Mesenchymal stem cell (in vitro differentiated cells and primary cell): ENCODE measurements around the gene CEP72.

Experiments used
- DNase-seq: peaks from one replicate; pipeline ENCODE4 v3.0.0-alpha.2; 2013
- H2AFZ ChIP-seq: one replicate; pipeline ENCODE4 v1.6.1; 2013; ENCODE audit warnings: low read depth, mild to moderate bottlenecking, control low read depth, inconsistent platforms, low read length, moderate library complexity
- H2AK5ac ChIP-seq: 2 replicates; pipeline ENCODE4 v1.6.1; 2013; ENCODE audit warnings: low read length, moderate library complexity, mild to moderate bottlenecking, inconsistent platforms; ENCODE audit not compliant: severe bottlenecking
- H2BK120ac ChIP-seq: one replicate; pipeline ENCODE4 v1.6.1; 2013; ENCODE audit warnings: low read depth, mild to moderate bottlenecking, inconsistent platforms, low read length, moderate library complexity
- H2BK12ac ChIP-seq, 2 experiments: one replicate each; pipeline ENCODE4 v1.6.1; 2013; ENCODE audit warnings: inconsistent platforms in 2 of 2, low read length in 2 of 2, mild to moderate bottlenecking in 2 of 2, moderate library complexity in 2 of 2, control low read depth in 1 of 2
- H2BK15ac ChIP-seq: one replicate; pipeline ENCODE4 v1.6.1; 2013; ENCODE audit warnings: mild to moderate bottlenecking, low read depth, inconsistent platforms; ENCODE audit not compliant: poor library complexity, severe bottlenecking
- H2BK5ac ChIP-seq: 2 replicates; pipeline ENCODE4 v1.6.1; 2013; ENCODE audit warnings: low read depth, mild to moderate bottlenecking, low read length, control low read depth, inconsistent platforms; ENCODE audit not compliant: poor library complexity, severe bottlenecking
- H3K14ac ChIP-seq, 2 experiments: one replicate each; pipeline ENCODE4 v1.6.1; 2013; ENCODE audit warnings: inconsistent platforms in 2 of 2, low read length in 2 of 2, control low read depth in 1 of 2, mild to moderate bottlenecking in 1 of 2, moderate library complexity in 1 of 2
- H3K18ac ChIP-seq, 2 experiments: one replicate each; pipeline ENCODE4 v1.6.1; 2013; ENCODE audit warnings: inconsistent platforms in 2 of 2, low read length in 2 of 2, control low read depth in 1 of 2, low read depth in 1 of 2, mild to moderate bottlenecking in 1 of 2
- H3K23ac ChIP-seq, 2 experiments: one replicate each; pipeline ENCODE4 v1.6.1; 2013; ENCODE audit warnings: inconsistent platforms in 2 of 2, low read length in 2 of 2, mild to moderate bottlenecking in 2 of 2, moderate library complexity in 2 of 2, control low read depth in 1 of 2
- H3K27ac ChIP-seq: 2 replicates; pipeline ENCODE4 v1.5.1; 2013; ENCODE audit warnings: mild to moderate bottlenecking, moderate library complexity, low read length, control low read depth, inconsistent platforms; ENCODE audit not compliant: poor library complexity, severe bottlenecking
- H3K27me3 ChIP-seq, 2 experiments: 2 replicates each; pipeline versions ENCODE4 v1.6.1 to v1.7.0; 2013; ENCODE audit warnings: low read length in 2 of 2, mild to moderate bottlenecking in 2 of 2, moderate library complexity in 2 of 2, control low read depth in 1 of 2, inconsistent platforms in 1 of 2; ENCODE audit not compliant: control insufficient read depth in 1 of 2, insufficient read depth in 1 of 2
- H3K36me3 ChIP-seq, 2 experiments: 2 replicates each; pipeline versions ENCODE4 v1.6.1 to v1.7.0; 2013; ENCODE audit warnings: low read length in 2 of 2, control low read depth in 1 of 2, inconsistent platforms in 1 of 2, low read depth in 1 of 2, mild to moderate bottlenecking in 1 of 2; ENCODE audit not compliant: insufficient read depth in 2 of 2, control insufficient read depth in 1 of 2
- H3K4ac ChIP-seq, 2 experiments: one replicate each; pipeline ENCODE4 v1.6.1; 2013; ENCODE audit warnings: inconsistent platforms in 2 of 2, low read length in 2 of 2, mild to moderate bottlenecking in 2 of 2, moderate library complexity in 2 of 2, control low read depth in 1 of 2, low read depth in 1 of 2
- H3K4me1 ChIP-seq: 2 replicates; pipeline ENCODE4 v1.6.1; 2013; ENCODE audit warnings: low read depth, low read length, control low read depth; ENCODE audit not compliant: control insufficient read depth, insufficient read depth
- H3K4me2 ChIP-seq: 2 replicates; pipeline ENCODE4 v1.6.1; 2013; ENCODE audit warnings: low read length, mild to moderate bottlenecking, inconsistent platforms; ENCODE audit not compliant: poor library complexity, severe bottlenecking
- H3K4me3 ChIP-seq, 2 experiments: 2 replicates each; pipeline versions ENCODE4 v1.5.1 to v1.7.0; 2013; ENCODE audit warnings: low read length in 2 of 2, mild to moderate bottlenecking in 2 of 2, control low read depth in 1 of 2, low read depth in 1 of 2; ENCODE audit not compliant: insufficient read depth in 1 of 2
- H3K79me1 ChIP-seq: replicated peaks from 2 replicates; pipeline ENCODE4 v1.6.1; 2013; ENCODE audit warnings: mild to moderate bottlenecking, control low read depth, low read length, inconsistent platforms; ENCODE audit not compliant: poor library complexity, severe bottlenecking
- H3K9ac ChIP-seq: 2 replicates; pipeline ENCODE4 v1.7.0; 2013; ENCODE audit warnings: mild to moderate bottlenecking, low read length, moderate library complexity
- H3K9me3 ChIP-seq: 2 replicates; pipeline ENCODE4 v1.7.0; 2013; ENCODE audit warnings: mild to moderate bottlenecking, low read length; ENCODE audit not compliant: control insufficient read depth
- H4K8ac ChIP-seq: one replicate; pipeline ENCODE4 v1.6.1; 2013; ENCODE audit warnings: inconsistent platforms, mild to moderate bottlenecking, low read length, moderate library complexity
- H4K91ac ChIP-seq: one replicate; pipeline ENCODE4 v1.6.1; 2013; ENCODE audit warnings: mild to moderate bottlenecking, low read length, inconsistent platforms
- WGBS: methylation state at CpG from one replicate; pipeline ENCODE4 v1.1.7; 2013; ENCODE audit warnings: mixed read lengths; 5-methylcytosine and 5-hydroxymethylcytosine counted together

CEP72 gene

GRCh38 chr5:634191-634590 is 22.1 kb downstream of the CEP72 start:
- Histone ChIP-seq H3K14ac (no peak overlapping the region), H2BK5ac (no peak overlapping the region), H3K18ac (no peak overlapping the region), H3K27me3 (no peaks in the 10 kb centered on the region), H2AFZ (no peak overlapping the region), H3K27ac (no peak overlapping the region), H4K91ac (no peak overlapping the region), H3K9ac (no peak overlapping the region), H2BK12ac (no peak overlapping the region), H2BK120ac (no peak overlapping the region), H2BK15ac (no peak overlapping the region), H3K4me1 (no peaks in the 10 kb centered on the region), H3K79me1 (peaks cover 4% of the 10 kb centered on the region), H3K36me3 (peaks cover 21 to 47% of the 10 kb centered on the region in 2 experiments), H3K9me3 (no peaks in the 10 kb centered on the region), H3K4me3 (no peak overlapping the region), H3K4me2 (no peak overlapping the region), H2AK5ac (no peak overlapping the region), H3K23ac (no peak overlapping the region), H3K4ac (no peak overlapping the region), H4K8ac (no peak overlapping the region)
- no peak for DNase-seq
- WGBS: 94% methylated on average over 12 of the region's 12 CpGs

DNA sequence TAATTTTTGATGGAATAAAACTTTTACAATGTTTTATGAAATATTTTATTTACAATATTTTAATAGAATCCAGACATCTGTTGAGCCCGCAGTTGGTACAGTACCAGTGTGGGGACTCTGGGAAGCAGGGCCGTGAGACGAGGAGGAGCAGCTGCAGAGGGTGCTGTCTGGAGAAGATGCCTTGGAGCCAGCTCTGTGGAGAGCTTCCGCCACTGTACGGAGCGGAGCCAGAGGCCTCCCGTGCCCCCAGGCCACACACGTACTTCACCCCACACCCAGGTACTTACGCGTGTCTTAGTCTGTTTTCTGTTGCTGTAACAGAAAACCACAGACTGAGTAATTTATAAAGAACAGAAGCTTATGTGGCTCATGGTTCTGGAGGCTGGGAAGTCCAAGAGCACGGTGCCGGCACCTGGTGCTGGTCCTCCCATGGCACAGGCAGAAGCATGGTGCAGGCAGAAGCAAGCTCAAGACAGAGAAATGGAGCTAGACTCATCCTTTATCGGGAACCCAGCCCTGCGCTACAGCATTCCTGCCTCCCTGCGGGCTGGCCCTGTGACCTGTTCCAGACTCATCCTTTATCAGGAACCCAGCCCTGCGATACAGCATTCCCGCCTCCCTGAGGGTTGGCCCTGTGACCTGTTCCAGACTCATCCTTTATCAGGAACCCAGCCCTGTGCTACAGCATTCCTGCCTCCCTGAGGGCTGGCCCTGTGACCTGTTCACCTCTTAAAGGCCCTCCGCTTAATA is 23.3 kb downstream of the CEP72 start:
- 88% methylated on average over 18 of the region's 18 CpGs for WGBS
- Histone ChIP-seq H3K4me1 (no peaks in the 10 kb centered on the region), H4K8ac (no peak overlapping the region), H3K9ac (no peak overlapping the region), H3K9me3 (no peaks in the 10 kb centered on the region), H2AFZ (no peak overlapping the region), H4K91ac (no peak overlapping the region), H3K14ac (no peak overlapping the region), H2BK15ac (no peak overlapping the region), H3K27ac (no peak overlapping the region), H2BK120ac (no peak overlapping the region), H3K23ac (no peak overlapping the region), H2BK12ac (no peak overlapping the region), H3K27me3 (no peaks in the 10 kb centered on the region), H2BK5ac (no peak overlapping the region), H3K4ac (no peak overlapping the region), H3K79me1 (peaks cover 4% of the 10 kb centered on the region), H3K4me2 (no peak overlapping the region), H2AK5ac (no peak overlapping the region), H3K4me3 (no peak overlapping the region), H3K36me3 (peaks cover 24 to 60% of the 10 kb centered on the region in 2 experiments), H3K18ac (no peak overlapping the region)
- DNase-seq: no peak

DNA sequence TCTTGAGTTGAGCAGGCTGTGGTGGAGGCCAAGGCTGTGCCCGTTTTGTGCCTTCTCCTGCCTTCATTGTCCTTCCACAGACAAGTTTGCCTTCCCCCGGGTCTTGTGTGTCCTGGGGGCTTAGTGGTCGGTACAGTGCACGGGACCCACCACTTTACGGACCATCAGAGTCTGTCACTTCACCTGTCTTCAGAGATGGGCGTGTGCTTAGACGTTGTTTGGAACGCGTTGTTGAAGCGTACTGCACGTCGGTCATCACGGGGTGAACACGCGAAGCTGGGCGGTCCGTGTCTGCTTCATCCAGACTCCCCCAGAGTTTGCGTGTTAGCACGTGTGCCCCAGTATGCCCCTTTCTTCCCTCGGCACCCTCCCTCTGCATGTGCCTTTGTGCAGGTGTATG is 24.8 kb downstream of the CEP72 start:
- H2BK5ac ChIP-seq: no peak overlapping the region

GRCh38 chr5:637581-638450 is 25.7 kb downstream of the CEP72 start:
- Histone ChIP-seq H2AFZ (no peak overlapping the region), H3K9me3 (no peaks in the 10 kb centered on the region), H3K18ac (no peak overlapping the region), H3K4me2 (no peak overlapping the region), H3K4ac (no peak overlapping the region), H2BK12ac (no peak overlapping the region), H2AK5ac (no peak overlapping the region), H3K4me3 (no peak overlapping the region), H3K9ac (no peak overlapping the region), H2BK120ac (no peak overlapping the region), H3K36me3 (peaks cover 28 to 78% of the 10 kb centered on the region in 2 experiments), H4K91ac (no peak overlapping the region), H4K8ac (no peak overlapping the region), H2BK5ac (no peak overlapping the region), H2BK15ac (no peak overlapping the region), H3K27ac (no peak overlapping the region), H3K14ac (no peak overlapping the region), H3K4me1 (no peaks in the 10 kb centered on the region), H3K79me1 (peaks cover 8% of the 10 kb centered on the region), H3K27me3 (no peaks in the 10 kb centered on the region), H3K23ac (no peak overlapping the region)
- DNase-seq: no peak
- 98% methylated on average over 42 of the region's 42 CpGs for WGBS

More for the DNA sequence above, 24.8 kb downstream of the CEP72 start:
- H3K4ac ChIP-seq: no peak overlapping the region
- H3K36me3 ChIP-seq: peaks cover 28 to 71% of the 10 kb centered on the region in 2 experiments
- DNase-seq: no peak
- H2AFZ ChIP-seq: no peak overlapping the region
- no peak overlapping the region for H2AK5ac ChIP-seq
- H3K14ac ChIP-seq: no peak overlapping the region
- H3K9me3 ChIP-seq: no peaks in the 10 kb centered on the region
- H3K23ac ChIP-seq: no peak overlapping the region
- H3K79me1 ChIP-seq: peaks cover 8% of the 10 kb centered on the region
- H4K8ac ChIP-seq: no peak overlapping the region
- no peaks in the 10 kb centered on the region for H3K4me1 ChIP-seq
- H2BK15ac ChIP-seq: no peak overlapping the region
- no peak overlapping the region for H2BK12ac ChIP-seq
- H2BK120ac ChIP-seq: no peak overlapping the region
- H3K4me3 ChIP-seq: peak overlapping the region in 1 of 2 experiments; percentile 11
- H3K18ac ChIP-seq: no peak overlapping the region
- H3K27me3 ChIP-seq: no peaks in the 10 kb centered on the region
- H3K9ac ChIP-seq: no peak overlapping the region
- no peak overlapping the region for H3K4me2 ChIP-seq
- H4K91ac ChIP-seq: no peak overlapping the region
- 88% methylated on average over 20 of the region's 20 CpGs for WGBS
- no peak overlapping the region for H3K27ac ChIP-seq
